Fibroblast of peridontal ligament (primary cell): ENCODE results near the gene CBFB.
"Not testable (repeated sequence)": the region's sequence is repeated elsewhere in the genome, so short reads cannot be mapped to it uniquely, and the experiment has no call there.

Source experiments
- DNase-seq: peaks from one replicate; pipeline ENCODE4 v3.0.0-alpha.2; 2010; ENCODE audit errors: extremely low read depth

CBFB gene

DNA sequence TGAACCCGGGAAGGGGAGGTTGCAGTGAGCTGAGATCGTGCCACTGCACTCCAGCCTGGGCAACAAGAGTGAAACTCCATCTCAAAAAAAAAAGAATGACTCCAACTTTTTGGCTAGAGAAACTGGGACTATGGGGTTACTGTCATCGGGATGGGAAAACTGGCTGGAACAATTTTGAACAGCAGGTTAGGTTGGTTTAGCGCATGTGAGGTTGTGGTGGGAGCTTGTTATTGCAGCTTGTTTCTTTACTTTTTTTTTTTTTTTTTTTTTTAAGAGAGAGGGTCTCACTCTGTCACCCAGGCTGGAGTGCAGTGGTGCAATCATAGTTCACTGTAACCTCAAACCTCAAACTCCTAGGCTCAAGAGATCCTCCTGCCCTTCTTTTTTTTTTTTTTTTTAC is 12.6 kb downstream of the CBFB start:
- DNase-seq: not testable (repeated sequence)

DNA sequence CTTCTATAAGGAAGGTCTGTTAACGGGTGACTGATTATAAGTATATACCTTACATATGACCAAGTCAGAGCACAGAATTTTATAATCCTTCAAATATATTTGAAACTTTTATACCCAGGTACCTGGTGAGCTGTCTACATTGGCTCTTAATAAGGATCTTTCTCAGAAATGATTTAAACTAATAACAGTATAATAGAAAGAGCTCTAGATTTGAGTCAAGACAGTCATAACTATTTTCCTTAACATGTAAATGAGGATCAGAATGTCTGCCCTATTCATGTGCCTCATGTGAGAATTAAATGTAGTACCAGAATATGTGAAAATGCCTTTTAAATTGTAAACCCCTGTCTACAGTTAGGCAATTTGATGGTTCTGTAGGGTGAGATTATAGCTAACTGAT is 14.5 kb downstream of the CBFB start:
- DNase-seq: no peak

DNA sequence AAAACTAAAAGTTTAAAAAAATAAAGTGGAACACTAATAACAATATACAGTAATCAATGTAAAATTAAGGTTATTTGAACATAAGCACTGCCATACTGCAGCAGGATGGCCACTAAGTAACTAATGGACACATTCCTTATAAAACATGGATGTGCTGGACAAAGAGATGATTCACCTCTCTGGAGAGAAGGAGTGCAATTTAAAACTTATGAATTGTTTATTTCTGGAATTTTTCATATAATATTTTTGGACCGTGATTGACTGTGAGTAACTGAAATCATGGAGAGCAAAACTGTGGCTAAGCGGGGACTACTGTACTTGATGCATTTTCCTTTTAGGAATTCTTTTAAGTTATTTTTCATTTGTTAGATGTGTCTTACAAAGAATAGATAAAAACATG is 21.8 kb downstream of the CBFB start:
- peak; percentile 68 for DNase-seq

DNA sequence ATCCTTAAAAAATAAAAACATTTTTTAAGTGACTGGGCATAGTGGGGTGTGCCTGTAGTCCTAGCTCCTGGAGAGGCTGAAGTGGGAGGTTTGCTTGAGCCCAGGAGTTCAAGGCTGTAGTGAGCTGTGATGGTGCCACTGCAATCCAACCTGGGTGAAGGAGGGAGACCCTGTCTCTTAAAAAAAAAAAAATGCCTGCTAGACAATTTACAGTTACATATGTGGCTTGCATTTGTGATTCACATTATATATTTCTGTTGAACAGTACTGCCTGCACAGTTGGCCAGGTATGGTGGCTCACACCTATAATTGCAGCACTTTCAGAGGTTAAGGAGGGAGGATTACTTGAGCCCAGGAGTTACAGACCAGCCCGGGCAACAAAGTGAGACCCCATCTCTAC is 23.4 kb downstream of the CBFB start:
- no peak for DNase-seq

DNA sequence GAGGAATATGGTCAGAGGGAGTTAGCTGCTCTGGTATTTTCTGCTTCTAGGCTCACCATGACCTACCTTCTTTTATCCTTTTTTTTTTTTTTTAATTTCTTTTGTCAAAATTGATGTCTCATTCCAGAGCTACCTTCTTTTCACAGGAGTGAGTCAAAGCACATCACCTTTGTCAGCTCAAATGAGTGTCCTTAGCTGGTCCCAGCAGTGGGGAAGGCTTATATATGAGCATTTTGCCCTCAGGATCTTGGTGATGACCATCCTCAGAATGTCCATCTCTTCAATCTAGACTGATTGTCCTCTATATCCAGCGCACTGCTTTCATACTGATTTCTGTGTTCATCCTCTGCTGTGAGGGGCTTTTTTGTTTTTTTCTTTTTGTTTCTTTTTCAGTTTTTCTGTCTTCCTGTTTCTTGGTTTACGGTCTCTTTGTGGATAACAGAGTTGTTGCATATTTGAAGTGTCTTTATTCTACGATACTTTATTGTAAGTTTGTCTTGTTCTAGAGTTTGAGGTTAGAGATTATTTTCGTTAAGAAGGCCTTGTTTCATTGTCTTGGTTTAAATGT is 24.9 kb downstream of the CBFB start:
- DNase-seq: no peak

DNA sequence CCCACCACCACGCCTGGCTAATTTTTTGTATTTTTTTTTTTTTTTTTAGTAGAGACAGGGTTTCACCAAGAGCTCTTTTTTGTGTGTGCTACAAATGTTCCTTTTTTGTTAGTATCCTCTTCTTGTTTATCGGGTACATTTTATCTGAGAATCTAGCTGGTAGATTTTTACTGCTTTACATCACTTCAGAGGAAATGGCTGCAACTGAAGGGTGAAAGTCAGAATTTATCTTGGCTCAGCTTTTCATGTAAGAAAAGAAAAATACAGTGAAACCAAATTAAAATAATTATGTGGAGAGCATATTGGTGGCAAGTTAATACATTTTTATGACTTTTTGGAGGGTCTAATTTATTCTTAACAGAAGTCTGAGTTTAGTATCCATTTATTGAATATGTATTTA is 26.0 kb downstream of the CBFB start:
- DNase-seq: no peak

DNA sequence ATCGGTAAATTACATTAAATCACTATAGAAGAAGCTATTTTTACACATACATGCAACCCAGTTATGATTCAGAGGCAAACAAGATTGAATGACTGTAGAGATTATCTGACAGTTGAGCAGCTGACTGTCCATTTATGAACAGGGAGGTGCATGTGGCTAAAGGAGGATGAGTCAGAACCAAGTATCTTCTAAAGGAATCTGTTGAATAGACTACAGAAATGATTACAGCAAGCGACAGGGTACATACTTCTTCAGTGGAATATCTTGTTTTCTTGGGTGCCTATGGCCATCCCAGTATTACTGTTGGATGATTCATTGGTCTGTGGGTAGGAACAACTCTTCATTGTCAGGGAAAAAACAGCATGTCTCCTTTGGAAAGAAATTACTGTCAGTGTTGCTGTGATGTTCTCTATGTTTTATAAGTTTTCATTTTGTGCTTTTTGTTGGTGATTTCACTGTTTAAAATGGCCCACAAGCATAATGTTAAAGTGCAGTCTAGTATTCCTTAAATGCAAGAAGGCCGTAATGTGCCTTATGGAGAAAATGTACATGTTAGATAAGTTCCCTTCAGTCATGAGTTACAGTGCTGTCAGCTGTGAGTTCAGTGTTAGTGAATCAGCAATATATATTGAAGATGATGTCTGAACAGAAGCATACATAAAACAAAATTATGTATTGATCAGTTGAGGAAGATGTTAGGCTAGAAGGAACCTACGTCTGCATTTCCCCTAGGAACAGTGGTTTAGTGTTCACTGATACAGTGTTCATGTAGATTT is 27.0 kb downstream of the CBFB start:
- DNase-seq: peak; percentile 93

DNA sequence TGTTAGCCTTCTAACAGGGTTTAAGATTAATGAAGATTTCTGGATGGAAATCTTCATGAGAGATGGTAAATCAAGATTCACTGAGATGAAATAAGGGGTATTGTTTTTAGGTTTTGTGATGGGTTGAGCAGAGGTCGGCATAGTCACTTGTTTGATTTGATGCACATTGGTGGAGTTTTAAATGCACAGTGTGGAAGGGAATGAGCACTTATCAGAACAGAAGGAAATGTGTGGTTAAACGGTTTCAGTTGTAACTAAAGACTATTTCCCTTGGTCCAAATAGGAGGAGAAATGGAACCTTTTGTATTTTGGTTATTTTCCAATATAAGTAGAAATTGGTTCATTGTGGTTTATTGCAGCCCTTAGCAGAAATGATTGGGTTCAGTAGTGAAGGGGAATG is 34.1 kb downstream of the CBFB start:
- no peak for DNase-seq

DNA sequence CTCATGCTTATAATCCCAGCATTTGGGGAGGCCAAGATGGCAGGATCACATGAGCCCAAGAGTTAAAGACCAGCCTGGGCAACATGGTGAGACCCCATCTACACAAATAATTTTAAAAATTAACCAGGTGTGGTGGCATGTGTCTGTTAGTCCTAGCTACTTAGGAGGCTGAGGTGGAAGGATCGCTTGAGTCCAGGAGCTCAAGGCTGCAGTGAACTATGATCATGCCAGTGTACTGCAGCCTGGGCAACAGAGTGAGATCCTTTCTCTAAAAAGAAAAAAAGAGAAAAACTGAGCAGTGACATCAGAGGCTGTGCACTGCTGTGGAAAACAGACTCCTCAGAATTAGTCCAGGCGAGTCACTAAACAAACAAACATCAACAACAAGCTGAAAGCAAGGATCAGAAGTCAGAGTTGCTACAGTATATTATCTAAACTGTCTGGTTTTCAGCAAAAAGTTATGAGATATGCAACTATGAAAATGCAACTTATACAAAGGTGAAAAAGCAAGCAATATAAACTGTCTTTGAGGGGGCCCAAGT is 39.3 kb downstream of the CBFB start:
- no peak for DNase-seq

DNA sequence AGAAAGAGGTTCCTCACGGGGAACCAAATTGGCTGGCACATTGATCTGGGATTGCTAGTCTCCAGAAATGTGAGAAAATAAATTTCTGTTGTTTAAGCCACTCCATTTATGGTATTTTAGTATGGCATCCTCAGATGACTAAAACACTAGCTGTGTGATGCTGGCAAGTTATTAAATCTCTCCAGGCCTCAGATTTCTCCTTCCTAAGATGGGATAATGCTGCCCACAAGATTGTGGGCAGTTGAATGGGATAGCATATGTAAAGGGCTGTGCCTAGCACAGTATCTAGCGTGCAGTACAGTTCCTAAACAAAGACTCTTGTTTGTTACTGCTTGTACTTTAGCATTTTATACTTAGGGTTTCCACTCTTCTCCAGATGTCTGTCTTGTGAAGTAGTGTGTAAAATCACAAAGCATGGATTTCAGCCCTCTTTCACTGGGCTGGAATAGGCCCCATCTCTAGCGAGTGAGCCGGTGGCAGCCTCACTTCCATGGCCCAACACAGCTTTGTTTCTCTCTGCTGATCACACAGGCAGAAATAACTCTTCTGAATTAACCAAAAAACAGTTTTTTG is 42.6 kb downstream of the CBFB start:
- DNase-seq: peak; percentile 59

DNA sequence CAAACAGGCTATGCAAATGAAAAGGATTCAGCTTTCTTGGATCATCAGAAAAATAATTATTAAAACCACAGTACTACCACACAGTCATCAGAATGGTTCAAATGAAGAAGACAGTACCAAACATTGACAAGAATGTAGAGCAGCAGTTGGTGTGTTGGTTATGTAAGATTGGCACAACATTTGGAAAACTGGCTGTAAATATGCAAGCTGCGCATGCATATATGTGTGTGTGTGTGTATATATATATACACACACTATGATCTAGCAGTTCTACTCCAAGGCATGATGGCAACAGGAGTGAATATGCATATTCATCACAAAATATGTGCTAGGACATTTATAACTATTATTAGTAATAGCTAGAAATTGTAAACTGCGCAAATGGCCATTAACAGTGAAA is 46.4 kb downstream of the CBFB start:
- DNase-seq: no peak

DNA sequence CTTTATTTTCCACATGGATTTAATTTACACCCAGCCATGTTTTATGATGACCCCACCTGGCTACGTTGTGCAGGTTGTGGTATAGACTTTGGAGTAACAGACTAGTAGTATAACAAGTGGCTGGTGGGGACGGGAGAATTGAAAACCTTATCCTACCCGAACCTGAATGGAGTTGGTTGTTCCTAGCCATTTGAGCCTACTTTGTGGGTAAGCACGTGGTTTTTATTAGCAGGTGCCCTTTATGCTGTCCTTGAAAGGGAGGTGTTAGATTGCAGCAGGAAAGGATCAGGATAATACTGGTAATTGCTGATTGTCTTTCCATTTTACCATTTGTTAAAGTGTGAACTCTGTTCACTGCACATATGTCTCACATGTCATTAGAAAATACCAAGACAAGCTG is 48.9 kb downstream of the CBFB start:
- no peak for DNase-seq

DNA sequence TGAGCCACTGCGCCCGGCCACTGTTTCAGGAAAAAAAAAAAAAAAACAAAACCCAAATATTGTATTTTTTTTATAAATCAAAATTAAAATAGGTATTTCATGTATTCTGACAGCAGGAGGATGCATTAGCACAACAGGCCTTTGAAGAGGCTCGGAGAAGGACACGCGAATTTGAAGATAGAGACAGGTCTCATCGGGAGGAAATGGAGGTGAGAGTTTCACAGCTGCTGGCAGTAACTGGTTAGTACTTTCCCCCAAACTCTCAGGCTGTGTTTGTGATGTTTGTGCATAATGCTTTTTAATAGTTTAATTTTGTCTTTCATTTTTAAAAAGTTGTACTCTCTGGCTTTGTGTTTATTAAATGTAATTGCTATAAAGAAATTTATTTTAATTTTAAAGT is 53.2 kb downstream of the CBFB start:
- DNase-seq: no peak

DNA sequence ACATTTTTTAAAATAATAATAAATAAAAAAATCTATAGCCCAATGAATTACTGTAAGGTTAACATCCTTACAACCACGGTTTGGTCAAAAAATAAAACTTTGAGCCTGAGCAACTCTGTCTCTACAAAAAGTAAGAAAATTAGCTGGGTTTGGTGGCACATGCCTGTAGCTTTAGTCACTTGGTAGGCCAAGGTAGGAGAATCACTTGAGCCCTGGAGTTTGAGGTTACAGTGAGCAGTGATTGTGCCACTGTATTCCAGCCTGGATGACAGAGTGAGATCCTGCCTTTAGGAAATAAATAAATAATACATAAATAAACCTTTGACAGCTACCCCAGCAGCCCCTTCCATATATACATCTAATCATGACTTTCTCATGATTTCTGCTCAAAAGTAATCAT is 53.9 kb downstream of the CBFB start:
- no peak for DNase-seq

DNA sequence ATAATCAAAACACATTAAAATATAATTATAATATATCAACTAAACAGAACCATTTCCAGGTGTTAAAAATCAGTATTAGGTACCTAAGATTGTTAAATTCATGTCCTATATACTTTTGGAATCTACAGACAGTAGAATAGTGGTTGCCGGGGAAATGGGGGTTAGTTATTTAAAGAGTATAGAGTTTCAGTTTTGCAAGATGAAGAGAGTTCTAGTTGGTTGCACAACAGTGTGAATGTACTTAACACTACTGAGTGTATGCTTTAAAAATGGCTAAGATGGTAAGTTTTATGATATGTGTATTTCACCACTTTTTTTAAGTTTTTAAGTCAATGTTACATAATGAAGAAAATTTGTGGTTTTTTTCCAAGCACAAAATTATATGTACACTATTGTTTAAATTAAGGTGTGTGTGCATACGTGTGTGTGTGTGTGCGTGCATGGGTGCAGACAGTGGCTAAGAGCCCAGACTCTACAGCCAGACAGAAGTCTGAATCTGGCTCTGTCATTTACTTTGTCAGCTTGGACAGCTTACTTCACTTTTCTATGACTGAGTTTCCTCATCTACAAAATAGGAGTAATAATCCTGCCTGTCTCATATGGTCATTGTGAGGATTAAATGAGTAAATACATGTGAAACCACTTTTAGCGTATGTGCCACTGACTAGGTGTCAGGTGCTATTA is 55.5 kb downstream of the CBFB start:
- DNase-seq: peak; percentile 77

DNA sequence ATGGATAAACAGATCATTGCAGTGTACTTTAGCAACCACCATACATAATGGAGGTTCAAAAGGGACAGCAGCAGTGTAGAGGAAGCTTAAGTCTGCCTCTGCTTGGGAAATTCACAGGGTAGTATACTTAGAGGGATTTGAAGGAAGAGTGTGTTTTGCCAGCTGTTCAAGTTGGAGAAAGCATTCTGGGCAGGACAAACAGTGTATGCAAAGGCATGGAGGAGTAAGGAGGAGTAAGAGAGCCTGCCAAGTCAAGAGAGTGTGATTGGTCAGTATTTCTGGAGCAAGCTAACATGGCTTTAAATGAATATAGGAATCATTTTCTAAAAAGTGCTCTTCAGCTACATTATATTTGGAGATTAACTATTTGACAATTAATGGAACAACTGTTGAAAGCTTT is 57.9 kb downstream of the CBFB start:
- peak; percentile 85 for DNase-seq

DNA sequence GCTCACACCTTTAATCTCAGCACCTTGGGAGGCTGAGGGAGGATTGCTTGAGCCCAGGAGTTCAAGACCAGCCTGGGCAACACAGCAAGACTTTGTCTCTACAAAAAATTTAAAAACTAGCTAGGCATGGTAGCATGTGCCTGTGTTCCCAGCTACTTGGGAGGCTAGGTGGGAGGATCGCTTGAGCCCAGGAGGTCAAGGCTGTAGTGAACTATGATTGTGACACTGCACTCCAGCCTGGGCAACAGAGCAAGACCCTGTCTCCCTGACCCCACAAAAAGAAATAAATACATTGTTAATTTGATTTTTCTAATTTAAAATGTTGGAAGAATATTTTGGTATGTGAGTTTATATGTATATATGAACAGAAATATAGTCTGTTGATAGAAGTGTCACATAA is 58.3 kb downstream of the CBFB start:
- no peak for DNase-seq

DNA sequence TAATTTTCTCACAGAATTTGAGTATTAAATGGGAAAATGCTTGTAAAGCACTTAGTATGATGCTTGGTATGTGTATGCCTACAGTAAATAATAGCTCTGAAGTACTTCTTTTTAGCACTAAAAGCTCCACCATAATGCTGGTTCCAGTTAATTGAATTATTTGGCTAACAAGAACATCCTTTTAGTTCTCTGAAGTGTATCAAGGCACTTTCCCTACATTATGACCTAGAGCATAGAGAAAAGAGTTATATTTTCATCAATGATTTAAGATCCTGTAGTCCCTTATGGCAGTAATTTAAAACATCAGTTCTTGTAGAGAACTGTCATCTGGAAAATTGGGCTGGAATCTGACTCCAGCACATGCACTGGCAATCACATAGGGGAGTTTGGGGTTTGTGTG is 58.9 kb downstream of the CBFB start:
- DNase-seq: peak; percentile 27

DNA sequence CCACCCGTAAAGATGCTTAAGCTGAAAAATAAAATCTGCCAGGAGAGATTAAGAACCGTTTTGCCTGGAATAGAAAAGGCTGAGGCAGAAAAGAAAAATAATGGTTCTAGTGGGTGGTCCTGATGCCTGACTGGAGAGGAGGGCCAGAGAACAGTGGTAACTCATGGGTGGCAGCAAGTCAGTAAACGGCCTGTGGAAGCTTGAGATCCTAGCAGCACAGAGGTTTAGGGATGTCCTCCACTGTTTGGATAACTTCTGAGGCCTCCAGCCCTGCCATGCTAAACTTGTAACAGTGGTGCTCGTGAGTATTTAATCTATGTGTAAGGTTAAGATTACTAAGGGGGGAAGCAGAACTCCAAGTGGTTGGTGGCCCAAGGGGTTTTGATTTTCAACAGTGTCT is 59.6 kb downstream of the CBFB start:
- no peak for DNase-seq

DNA sequence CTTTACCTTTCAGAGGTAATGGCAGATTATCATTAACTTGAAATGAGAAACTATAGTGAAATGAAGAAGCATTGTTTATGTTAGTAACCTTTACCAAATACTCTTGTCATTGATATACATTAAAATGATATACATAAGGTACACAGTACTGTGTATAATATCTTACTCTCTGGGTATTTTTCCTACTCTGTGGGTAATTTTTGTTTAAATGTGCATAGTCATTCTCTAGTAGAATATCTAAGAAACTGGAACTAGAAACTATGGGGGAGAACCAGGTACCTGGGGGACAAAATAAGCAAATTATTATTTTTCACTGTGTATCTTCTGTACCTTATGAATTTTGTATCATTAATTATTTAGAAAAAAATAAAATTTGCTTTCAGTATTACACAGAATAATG is 60.2 kb downstream of the CBFB start:
- no peak for DNase-seq

DNA sequence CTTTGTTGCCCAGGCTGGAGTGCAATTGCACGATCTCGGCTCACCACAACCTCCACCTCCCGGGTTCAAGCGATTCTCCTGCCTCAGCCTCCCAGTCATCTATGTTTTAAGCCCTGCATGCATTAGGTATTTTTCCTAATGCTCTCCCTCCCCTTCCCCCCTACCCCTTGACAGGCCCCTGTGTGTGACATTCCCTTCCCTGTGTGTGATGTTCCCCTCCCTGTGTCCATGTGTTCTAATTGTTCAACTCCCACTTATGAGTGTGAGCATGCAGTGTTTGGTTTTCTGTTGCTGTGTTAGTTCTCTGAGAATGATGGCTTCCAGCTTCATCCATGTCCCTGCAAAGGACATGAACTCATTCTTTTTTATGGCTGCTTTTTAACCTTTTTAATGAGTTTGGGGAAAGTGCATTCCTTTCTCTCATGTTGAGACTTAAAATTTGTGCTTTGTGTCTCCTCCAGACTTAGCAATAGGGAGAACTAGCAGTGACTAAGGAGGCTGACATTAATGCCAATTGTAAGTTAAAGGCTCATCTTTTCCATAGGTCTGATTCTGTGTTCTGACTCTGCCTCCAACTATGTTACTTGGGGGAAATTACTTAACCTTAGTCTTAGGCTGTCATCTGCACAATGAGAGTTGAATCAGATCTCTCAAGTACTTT is 63.1 kb downstream of the CBFB start:
- peak; percentile 76 for DNase-seq

DNA sequence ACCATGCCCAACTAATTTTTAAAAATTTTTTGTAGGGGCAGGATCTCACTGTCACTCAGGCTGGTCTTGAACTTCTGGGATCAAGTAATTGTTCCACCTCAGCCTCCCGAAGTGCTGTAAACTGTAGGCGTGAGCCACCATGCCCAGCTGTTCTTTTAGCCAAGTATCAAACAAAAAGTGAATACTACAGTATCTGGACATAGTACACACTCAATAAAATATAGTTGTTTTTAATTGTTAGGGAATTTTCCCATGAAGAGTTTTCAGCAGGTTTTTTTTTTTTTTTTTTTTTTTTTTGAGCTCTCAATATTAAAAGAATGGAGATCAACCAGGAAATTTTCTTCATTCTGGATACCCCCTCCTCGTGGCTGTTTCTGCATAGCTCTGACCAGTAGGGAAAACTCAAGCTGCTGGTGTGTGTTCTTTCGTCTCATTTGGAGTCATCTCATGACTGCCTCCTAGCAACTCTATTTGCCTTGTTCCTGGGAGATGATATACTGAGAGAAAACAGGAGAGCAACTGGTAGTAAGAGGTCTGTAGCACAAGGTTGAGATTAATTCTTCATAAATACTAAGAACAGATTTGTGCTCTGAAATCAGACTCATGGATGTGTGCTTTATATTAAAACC is 64.3 kb downstream of the CBFB start:
- no peak for DNase-seq
